ENCODE measurements around the gene EIF4B. TPM values are rescaled to one million over a fixed set of nuclear protein-coding genes. Genes with fewer than 3 reads are reported as not detected.

The EIF4B gene
- total and polyA plus RNA-seq, 2 experiments from 2014 or later, result 141 to 584 TPM

DNA sequence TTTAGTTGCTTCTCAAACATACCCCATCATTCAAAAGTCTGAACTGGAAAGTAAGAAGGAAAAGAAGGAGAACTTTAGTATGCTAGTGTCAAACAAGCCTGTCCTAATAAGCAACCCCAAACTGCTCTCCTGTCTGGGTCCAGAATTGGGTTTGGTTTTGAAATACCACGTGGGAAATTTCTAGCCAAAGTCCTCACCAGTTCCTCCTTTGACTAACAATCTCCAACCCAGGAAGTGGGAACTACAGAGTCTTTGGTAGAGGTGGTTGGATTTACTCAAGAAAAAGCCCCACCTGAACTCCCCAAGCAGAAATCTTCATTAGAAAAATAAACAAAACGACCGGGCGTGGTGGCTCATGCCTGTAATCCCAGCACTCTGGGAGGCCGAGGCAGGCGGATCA, 17.4 kb upstream of the EIF4B start:
- ATAC-seq, result no peak
- Mint-ChIP-seq H3K4me1 (peaks cover 14% of the 10 kb centered on the region; the same call in 2 of the 3 replicates), H3K36me3 (ENCODE audit: low read depth) (no peaks in the 10 kb centered on the region), H3K9me3 (no peaks in the 10 kb centered on the region), H3K4me3 (no peak overlapping the region), H3K27me3 (ENCODE audit: insufficient read depth, low read depth, poor library complexity) (peaks cover 10% of the 10 kb centered on the region), H3K27ac (no peak overlapping the region)
- Histone ChIP-seq H3K36me3 (ENCODE audit: insufficient read depth) (no peaks in the 10 kb centered on the region), H2AFZ (peak overlapping the region; percentile 47; the same call in 1 of the 2 replicates), H3K9me2 (ENCODE audit: insufficient read depth) (peaks cover 3% of the 10 kb centered on the region; the same call in 1 of the 2 replicates), H3K27ac (ENCODE audit: low read depth) (no peak overlapping the region), H4K20me1 (replicated peaks; ENCODE audit: insufficient read depth) (no peaks in the 10 kb centered on the region), H3K4me2 (no peak overlapping the region), H3K79me2 (replicated peaks; ENCODE audit: insufficient read depth) (no peaks in the 10 kb centered on the region), H3K4me1 (ENCODE audit: insufficient read depth) (no peaks in the 10 kb centered on the region; the same call in 1 of the 2 replicates), H3K27me3 (ENCODE audit: insufficient read depth) (no peaks in the 10 kb centered on the region), H3F3A (replicated peaks; ENCODE audit: low read depth) (no peaks in the 10 kb centered on the region), H3K4me3 (no peak overlapping the region)
- TF ChIP-seq, protein P1, sequence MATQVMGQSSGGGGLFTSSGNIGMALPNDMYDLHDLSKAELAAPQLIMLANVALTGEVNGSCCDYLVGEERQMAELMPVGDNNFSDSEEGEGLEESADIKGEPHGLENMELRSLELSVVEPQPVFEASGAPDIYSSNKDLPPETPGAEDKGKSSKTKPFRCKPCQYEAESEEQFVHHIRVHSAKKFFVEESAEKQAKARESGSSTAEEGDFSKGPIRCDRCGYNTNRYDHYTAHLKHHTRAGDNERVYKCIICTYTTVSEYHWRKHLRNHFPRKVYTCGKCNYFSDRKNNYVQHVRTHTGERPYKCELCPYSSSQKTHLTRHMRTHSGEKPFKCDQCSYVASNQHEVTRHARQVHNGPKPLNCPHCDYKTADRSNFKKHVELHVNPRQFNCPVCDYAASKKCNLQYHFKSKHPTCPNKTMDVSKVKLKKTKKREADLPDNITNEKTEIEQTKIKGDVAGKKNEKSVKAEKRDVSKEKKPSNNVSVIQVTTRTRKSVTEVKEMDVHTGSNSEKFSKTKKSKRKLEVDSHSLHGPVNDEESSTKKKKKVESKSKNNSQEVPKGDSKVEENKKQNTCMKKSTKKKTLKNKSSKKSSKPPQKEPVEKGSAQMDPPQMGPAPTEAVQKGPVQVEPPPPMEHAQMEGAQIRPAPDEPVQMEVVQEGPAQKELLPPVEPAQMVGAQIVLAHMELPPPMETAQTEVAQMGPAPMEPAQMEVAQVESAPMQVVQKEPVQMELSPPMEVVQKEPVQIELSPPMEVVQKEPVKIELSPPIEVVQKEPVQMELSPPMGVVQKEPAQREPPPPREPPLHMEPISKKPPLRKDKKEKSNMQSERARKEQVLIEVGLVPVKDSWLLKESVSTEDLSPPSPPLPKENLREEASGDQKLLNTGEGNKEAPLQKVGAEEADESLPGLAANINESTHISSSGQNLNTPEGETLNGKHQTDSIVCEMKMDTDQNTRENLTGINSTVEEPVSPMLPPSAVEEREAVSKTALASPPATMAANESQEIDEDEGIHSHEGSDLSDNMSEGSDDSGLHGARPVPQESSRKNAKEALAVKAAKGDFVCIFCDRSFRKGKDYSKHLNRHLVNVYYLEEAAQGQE (IDR thresholded peaks at IDR 0.05; ENCODE audit: unreplicated experiment), result no peak
- TF ChIP-seq POLR2AphosphoS5 (IDR thresholded peaks at IDR 0.05; ENCODE audit: low read depth) (no peak), CREB1 (CRISPR knock-in tag; IDR thresholded peaks at IDR 0.05; ENCODE audit: low read depth) (no peak), EZH2 (IDR thresholded peaks at IDR 0.05; ENCODE audit: low read depth, unreplicated experiment) (no peak), EZH2phosphoT487 (IDR thresholded peaks at IDR 0.05; ENCODE audit: unreplicated experiment) (no peak), NANOG (IDR thresholded peaks at IDR 0.05; ENCODE audit: borderline replicate concordance) (no peak), STAT1 (IDR thresholded peaks at IDR 0.05; ENCODE audit: unreplicated experiment) (no peak)
- TF ChIP-seq, protein P2, sequence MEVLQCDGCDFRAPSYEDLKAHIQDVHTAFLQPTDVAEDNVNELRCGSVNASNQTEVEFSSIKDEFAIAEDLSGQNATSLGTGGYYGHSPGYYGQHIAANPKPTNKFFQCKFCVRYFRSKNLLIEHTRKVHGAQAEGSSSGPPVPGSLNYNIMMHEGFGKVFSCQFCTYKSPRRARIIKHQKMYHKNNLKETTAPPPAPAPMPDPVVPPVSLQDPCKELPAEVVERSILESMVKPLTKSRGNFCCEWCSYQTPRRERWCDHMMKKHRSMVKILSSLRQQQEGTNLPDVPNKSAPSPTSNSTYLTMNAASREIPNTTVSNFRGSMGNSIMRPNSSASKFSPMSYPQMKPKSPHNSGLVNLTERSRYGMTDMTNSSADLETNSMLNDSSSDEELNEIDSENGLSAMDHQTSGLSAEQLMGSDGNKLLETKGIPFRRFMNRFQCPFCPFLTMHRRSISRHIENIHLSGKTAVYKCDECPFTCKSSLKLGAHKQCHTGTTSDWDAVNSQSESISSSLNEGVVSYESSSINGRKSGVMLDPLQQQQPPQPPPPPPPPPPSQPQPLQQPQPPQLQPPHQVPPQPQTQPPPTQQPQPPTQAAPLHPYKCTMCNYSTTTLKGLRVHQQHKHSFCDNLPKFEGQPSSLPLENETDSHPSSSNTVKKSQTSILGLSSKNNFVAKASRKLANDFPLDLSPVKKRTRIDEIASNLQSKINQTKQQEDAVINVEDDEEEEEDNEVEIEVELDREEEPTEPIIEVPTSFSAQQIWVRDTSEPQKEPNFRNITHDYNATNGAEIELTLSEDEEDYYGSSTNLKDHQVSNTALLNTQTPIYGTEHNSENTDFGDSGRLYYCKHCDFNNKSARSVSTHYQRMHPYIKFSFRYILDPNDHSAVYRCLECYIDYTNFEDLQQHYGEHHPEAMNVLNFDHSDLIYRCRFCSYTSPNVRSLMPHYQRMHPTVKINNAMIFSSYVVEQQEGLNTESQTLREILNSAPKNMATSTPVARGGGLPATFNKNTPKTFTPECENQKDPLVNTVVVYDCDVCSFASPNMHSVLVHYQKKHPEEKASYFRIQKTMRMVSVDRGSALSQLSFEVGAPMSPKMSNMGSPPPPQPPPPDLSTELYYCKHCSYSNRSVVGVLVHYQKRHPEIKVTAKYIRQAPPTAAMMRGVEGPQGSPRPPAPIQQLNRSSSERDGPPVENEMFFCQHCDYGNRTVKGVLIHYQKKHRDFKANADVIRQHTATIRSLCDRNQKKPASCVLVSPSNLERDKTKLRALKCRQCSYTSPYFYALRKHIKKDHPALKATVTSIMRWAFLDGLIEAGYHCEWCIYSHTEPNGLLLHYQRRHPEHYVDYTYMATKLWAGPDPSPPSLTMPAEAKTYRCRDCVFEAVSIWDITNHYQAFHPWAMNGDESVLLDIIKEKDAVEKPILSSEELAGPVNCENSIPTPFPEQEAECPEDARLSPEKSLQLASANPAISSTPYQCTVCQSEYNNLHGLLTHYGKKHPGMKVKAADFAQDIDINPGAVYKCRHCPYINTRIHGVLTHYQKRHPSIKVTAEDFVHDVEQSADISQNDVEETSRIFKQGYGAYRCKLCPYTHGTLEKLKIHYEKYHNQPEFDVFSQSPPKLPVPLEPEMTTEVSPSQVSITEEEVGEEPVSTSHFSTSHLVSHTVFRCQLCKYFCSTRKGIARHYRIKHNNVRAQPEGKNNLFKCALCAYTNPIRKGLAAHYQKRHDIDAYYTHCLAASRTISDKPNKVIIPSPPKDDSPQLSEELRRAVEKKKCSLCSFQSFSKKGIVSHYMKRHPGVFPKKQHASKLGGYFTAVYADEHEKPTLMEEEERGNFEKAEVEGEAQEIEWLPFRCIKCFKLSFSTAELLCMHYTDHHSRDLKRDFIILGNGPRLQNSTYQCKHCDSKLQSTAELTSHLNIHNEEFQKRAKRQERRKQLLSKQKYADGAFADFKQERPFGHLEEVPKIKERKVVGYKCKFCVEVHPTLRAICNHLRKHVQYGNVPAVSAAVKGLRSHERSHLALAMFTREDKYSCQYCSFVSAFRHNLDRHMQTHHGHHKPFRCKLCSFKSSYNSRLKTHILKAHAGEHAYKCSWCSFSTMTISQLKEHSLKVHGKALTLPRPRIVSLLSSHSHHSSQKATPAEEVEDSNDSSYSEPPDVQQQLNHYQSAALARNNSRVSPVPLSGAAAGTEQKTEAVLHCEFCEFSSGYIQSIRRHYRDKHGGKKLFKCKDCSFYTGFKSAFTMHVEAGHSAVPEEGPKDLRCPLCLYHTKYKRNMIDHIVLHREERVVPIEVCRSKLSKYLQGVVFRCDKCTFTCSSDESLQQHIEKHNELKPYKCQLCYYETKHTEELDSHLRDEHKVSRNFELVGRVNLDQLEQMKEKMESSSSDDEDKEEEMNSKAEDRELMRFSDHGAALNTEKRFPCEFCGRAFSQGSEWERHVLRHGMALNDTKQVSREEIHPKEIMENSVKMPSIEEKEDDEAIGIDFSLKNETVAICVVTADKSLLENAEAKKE (CRISPR knock-in tag; IDR thresholded peaks at IDR 0.05), result no peak
- TF ChIP-seq, protein P3, sequence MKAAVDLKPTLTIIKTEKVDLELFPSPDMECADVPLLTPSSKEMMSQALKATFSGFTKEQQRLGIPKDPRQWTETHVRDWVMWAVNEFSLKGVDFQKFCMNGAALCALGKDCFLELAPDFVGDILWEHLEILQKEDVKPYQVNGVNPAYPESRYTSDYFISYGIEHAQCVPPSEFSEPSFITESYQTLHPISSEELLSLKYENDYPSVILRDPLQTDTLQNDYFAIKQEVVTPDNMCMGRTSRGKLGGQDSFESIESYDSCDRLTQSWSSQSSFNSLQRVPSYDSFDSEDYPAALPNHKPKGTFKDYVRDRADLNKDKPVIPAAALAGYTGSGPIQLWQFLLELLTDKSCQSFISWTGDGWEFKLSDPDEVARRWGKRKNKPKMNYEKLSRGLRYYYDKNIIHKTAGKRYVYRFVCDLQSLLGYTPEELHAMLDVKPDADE (IDR thresholded peaks at IDR 0.05), result no peak
- DNase-seq (ENCODE audit: low spot score), result no peak
